GM18508 (cell line): ENCODE data around the gene PARVB.

Source experiments
- ATAC-seq: cut with Tn5 transposase; IDR thresholded peaks from one replicate; pipeline ENCODE4 v1.9.1; 2021; ENCODE audit warnings: moderate number of reproducible peaks; ENCODE audit not compliant: insufficient read depth, unreplicated experiment

Gene PARVB

GRCh38 chr22:44080936-44081861 is 57.1 kb downstream of the PARVB start:
- no peak for ATAC-seq

GRCh38 chr22:44082801-44083200 is 58.7 kb downstream of the PARVB start:
- ATAC-seq: no peak

DNA sequence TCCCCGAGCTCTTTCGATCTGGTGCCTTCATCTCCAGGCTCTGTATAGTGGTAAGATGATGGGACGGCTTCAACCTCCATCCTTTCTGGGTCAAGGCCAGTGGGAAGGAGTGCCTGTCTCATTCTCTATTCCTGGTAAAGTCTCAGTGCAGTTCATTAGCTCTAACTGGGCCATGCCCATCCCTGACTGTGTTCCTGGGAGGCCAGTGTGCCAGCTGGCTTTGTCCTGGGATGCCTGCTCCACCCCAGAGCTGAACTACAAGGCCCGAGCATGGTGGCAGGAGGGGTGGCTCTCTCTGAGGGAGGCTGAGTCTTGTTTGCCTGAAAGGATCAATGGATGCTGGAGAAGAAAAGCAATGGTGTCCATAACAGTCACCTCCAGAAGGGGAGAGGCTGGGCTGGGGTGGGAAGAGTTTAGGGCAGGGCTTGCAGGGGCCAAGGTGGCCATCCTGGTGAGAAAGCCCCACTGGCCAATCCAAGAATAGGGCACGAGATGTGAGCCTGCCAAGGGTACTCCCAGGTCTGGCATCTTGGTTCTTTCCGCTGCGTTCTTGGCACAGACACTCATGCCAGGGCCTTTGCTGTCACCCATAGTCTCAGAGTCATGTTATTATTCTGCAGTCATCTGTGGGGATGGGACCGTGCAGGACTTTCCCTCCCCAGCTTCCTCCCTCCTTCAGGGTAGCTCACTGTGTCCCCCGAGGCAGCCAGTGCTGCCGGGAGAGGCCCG is 60.1 kb downstream of the PARVB start:
- no peak for ATAC-seq

DNA sequence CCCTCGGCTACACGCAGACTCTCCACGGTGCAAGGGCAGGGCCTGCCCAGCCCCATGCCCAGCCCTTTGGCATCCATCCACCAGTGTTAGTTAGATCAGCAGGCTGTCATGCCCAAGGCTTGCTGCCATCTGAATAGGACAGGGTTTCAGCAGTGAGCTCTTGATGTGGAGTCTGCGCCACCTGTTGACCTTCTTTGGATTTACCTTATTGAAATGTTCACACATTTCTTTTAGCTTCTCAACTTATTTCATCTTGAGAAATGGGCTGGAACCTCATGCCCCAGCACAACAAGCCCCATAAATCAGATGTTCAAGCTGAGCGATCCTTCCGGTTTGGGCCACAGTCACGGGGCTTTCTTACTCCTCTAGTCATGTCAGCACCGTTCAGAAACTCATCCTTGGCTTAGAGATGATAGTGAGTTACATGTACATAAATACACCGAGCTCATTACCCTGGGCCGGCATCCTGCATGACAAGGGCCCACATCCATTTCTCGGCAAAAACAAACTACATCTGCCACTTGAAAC is 61.7 kb downstream of the PARVB start:
- no peak for ATAC-seq

DNA sequence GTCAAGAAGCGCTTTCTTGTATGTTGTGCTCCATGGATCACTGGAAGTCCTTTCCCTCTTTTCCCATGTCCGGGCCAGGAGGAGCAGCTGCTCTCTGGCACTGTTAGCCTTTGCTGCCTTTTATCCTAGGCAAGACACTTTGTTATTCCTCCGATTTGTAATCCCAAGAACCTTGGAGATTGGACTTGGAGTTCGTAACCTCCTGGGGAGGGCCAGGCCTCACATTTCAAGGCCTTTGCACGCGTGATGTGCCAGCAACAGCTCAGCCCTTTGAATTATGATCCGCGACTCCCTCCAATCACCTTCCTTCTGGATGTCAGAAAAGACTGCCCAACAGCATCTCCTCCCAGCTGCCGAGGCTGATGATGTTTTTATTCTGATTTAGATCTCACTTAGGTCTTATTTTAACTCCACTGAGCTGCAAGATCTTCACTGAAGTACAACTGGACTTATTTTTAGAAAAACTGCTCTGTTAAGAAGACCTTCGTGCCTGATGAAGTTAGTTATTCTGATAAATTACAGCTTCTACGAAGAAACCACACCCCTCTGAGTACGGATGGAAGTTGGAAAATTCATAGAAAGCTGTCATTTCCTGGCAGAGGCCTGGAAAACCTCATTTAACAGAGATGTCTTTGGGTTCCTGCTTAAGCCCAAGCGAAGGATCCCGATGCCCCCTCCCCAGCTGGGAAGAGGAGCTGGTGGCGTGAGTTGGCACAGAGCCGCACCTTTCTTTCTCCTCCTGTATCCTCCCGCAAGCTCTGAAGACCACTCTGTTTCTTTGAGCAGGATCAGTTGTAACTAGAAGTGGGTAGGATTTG is 62.4 kb downstream of the PARVB start:
- no peak for ATAC-seq

DNA sequence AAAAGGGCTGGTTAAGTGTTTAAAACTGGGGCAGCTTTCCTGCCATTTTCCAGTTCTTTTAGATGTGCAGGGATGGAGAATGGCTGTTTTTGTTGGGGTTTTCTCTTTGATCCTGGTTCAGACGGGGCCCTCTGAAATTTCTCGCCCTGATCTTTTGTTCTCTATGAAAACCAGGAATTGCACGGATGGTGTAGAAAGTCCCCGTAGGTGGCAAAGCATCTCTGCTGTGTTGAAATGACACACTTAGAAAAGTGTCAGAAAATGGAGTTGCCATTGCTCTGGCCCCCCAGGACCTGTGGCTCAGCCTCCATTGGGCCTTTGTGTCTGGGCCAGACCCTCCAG is 63.0 kb downstream of the PARVB start:
- ATAC-seq: no peak

DNA sequence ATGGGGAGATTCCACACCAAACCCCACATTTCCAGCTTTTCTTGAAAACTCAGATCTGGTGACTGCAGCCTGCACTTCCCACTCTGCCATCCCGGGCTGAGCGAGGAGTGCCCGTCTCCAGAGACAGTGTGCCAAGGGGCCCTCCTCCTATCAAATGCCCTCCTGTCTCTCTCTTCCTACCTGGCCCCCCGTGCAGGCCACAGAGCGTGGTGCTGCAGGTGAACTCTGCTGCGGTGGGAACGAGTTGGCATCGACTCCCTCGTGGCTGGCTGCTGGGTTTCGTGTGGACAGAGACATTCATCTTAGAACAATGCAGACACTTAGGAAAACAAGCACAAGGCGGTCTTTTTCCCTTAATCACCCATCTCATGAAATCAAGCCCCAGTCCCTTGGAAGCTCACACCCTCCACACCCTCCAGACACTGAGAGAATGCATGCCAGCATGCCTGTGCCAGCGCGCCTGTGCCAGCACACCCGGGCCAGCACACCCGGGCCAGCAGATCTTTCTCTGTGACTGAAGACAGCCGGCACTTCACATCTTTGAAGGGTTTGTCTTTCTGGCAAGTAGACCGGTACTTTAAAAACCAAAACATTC is 65.0 kb downstream of the PARVB start:
- no peak for ATAC-seq

DNA sequence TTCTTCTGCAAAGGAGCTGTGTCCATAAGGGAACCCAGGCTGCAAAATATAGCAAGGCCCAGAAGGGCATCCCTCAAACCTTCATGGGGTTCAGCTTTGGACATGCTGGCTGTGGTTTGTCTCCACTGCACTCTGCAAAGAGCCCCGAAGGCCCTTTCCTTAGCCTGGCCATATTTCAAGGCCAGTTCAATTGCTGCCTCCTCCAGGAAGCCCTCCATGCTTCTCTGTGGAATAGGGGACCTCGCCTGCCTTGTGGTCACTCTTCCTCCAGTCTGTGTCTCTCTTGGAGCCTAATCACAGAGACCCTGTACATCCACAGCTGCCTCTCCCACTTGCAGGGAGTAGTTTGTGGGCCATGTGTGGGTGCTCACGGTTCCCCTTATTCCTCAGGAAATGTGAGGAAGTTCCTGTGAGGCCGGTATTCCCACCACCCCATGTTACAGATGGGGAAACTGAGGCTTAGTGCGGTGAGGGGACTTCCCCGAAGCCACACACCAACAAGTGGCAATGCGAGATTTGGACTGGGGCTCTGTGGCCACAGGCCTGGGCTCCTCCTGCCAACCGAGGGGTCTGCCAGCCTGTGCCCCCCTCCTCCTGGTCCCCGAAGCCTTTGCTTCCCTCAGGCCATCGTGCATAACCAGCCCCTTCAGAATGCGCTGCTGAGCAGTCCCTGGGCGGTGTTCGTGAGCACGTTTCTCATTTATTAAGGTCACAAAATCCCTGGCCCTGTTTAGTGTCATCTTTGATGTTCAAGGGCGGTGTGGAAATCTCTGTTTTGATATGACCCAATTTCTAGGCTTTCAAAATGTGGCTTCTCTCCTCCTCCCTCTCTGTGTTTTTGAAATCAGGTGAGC is 65.8 kb downstream of the PARVB start:
- no peak for ATAC-seq

DNA sequence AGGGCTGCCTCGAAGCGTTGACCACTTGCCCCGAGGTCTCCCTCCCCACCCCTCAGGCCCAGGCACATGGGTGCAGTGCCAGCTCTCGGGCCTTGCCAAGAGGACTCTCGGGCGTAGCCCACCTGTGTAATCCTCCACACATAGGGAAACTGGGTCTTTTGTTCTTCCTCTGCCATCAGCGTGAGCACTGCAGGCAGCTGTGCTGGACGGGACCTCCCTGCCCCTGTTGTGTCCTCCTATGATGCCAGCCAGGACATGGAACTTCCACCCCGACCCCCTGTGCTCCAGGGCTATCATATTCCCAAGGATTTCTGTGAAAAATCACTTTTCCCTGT is 66.4 kb downstream of the PARVB start:
- ATAC-seq: no peak

DNA sequence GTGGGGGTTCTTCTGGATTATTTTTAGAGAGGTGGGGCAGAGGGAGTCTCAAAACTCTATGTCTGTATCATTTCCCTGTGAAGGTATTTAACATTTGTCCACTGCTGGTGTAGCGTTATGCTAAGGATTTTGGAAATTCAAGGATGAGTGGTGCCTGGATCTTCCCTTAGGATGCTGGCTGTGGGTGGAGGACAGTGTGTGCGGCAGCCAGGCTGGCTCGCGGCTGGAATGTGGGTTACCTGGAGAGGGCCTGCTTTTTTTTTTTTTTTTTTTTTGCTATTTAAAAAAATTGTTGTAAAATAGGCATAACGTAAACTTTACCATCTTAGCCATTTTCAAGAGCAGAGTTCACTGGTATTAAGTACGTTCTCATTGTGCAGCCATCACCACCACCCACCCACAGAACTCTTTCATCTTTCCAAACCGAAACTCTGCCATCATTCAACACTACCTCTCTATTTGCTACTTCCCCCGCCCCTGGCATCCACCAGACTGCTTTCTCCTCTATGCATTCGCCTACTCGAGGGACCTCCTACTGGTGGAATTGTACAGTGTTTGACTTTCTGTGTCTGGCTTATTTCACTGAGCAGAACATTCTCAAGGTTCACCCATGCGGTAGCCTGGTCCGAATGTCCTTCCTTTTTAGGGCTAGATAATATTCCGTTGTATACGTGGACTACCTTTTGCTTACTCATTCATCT is 67.1 kb downstream of the PARVB start:
- ATAC-seq: no peak

GRCh38 chr22:44091751-44092150 is 67.6 kb downstream of the PARVB start:
- no peak for ATAC-seq

GRCh38 chr22:44092636-44093220 is 68.6 kb downstream of the PARVB start:
- no peak for ATAC-seq

GRCh38 chr22:44093791-44094190 is 69.7 kb downstream of the PARVB start:
- ATAC-seq: no peak

DNA sequence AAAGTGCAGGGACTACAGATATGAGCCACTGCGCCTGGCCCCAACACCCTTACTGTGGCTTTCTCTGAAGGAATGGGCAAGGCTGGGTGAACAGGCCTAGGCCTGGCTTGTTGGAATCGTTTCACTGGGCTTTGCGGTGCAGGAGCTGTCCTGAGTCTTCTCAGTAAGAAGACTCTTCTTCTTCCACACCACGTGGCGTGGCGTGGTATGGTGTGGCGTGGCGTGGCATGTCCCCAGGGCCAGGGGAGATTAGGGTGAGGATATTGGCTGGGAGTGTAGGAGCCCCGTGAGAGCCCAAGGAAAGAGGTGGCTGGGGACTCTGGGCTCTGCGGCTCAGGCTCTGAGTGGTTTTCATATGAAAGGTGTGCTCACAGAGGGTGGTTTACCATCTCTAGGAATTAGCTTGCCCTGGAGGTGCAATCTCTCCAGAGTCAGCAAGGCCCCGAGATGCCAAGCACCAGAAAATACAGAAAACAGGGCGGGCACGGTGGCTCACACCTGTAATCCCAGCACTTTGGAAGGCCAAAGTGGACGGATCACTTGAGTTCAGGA is 70.7 kb downstream of the PARVB start:
- no peak for ATAC-seq

GRCh38 chr22:44096736-44097135 is 72.6 kb downstream of the PARVB start:
- ATAC-seq: no peak

DNA sequence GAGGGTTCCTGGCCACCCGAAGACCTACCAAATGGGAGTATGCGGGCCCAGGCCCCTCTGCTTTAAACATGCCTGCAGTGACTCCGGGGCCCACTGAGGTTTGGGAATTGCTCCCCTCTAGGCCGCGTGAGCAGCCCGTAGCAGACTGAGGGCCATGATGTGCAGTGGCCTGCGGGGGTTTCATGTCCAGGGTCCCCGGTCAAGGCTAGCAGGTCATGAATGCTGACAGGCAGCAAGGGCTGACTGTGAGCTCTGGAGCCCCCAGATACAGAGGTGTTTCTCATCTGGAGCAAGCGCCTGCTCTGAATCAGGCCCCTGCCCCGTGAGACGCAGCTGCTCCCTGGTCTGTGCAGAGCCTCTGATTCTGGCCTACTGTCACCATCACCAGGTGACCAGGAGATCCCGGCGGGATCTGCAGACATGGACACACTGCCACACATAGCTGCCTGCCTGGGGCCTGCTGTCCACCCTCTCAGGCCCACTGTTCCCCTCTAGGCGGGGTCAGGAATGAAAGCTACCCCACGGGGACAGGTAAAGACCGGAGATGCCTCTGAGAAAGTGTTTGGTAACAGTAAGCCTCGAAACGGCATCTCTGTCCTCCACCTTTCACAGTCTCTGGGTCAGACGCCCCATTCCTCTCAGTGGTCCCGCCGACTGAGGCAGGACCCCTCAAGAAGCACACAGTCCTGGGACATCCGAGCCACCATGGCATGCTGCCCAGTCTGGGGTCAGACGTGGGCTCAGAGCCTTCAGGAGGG is 73.3 kb downstream of the PARVB start:
- ATAC-seq: no peak

GRCh38 chr22:44098021-44098739 is 74.1 kb downstream of the PARVB start:
- ATAC-seq: no peak
